Astrocyte (in vitro differentiated cells and primary cell): ENCODE data around the gene EFS. TPM values are rescaled to one million over a fixed set of nuclear protein-coding genes. Genes with fewer than 3 reads are reported as not detected.
A peak's percentile ranks its signal among the peaks of the same experiment; 100 is the strongest.

ENCODE experiments used
- DNase-seq: peaks from one replicate; pipeline ENCODE4 v3.0.0-alpha.2; 2010; ENCODE audit warnings: low read depth
- FAIRE-seq: peaks from 2 replicates; lab custom pipeline; 2011; peaks lifted over from hg19 to GRCh38; lab: Jason Lieb, UNC
- H2AFZ ChIP-seq: 2 replicates; pipeline ENCODE4 v1.6.0; 2012; ENCODE audit warnings: low read depth, low read length, inconsistent platforms
- H3K27ac ChIP-seq: 2 replicates; pipeline ENCODE4 v1.5.1; 2011; ENCODE audit warnings: low read depth, low read length, inconsistent platforms
- H3K27me3 ChIP-seq: 2 replicates; pipeline ENCODE4 v1.6.0; 2011; ENCODE audit warnings: low read length, inconsistent platforms; ENCODE audit not compliant: insufficient read depth
- H3K36me3 ChIP-seq: 2 replicates; pipeline ENCODE4 v1.5.1; 2011; ENCODE audit warnings: low read length, inconsistent platforms; ENCODE audit not compliant: insufficient read depth
- H3K4me1 ChIP-seq: 2 replicates; pipeline ENCODE4 v1.5.1; 2011; ENCODE audit warnings: low read length, inconsistent platforms; ENCODE audit not compliant: insufficient read depth
- H3K4me2 ChIP-seq: 2 replicates; pipeline ENCODE4 v1.6.0; 2012; ENCODE audit warnings: low read length, inconsistent platforms
- H3K4me3 ChIP-seq: 2 replicates; pipeline ENCODE4 v1.5.1; 2011; ENCODE audit warnings: low read depth, mild to moderate bottlenecking, low read length, inconsistent platforms; ENCODE audit not compliant: insufficient read depth
- H3K79me2 ChIP-seq: 2 replicates; pipeline ENCODE4 v1.6.0; 2012; ENCODE audit warnings: mild to moderate bottlenecking, low read length, inconsistent platforms; ENCODE audit not compliant: insufficient read depth
- H3K9ac ChIP-seq: 2 replicates; pipeline ENCODE4 v1.6.0; 2012; ENCODE audit warnings: mild to moderate bottlenecking, low read length, inconsistent platforms
- H3K9me3 ChIP-seq: 2 replicates; pipeline ENCODE4 v1.5.1; 2012; ENCODE audit warnings: low read depth, mild to moderate bottlenecking, low read length, inconsistent platforms; ENCODE audit not compliant: insufficient read depth
- H4K20me1 ChIP-seq: 2 replicates; pipeline ENCODE4 v1.6.0; 2012; ENCODE audit warnings: low read length, inconsistent platforms; ENCODE audit not compliant: insufficient read depth
- H3K27ac Mint-ChIP-seq: one replicate; pipeline ENCODE4 v1.8.0; 2021; ENCODE audit warnings: mild to moderate bottlenecking, mixed read lengths; ENCODE audit not compliant: unreplicated experiment
- H3K27me3 Mint-ChIP-seq: one replicate; pipeline ENCODE4 v1.8.0; 2021; ENCODE audit warnings: low read depth, mixed read lengths; ENCODE audit not compliant: unreplicated experiment
- H3K36me3 Mint-ChIP-seq: one replicate; pipeline ENCODE4 v1.8.0; 2021; ENCODE audit warnings: low read depth, mixed read lengths; ENCODE audit not compliant: unreplicated experiment
- H3K4me1 Mint-ChIP-seq: one replicate; pipeline ENCODE4 v1.8.0; 2021; ENCODE audit warnings: low read depth, mixed read lengths; ENCODE audit not compliant: unreplicated experiment
- H3K4me3 Mint-ChIP-seq: one replicate; pipeline ENCODE4 v1.8.0; 2021; ENCODE audit warnings: mild to moderate bottlenecking, moderate library complexity, mixed read lengths; ENCODE audit not compliant: unreplicated experiment
- H3K9me3 Mint-ChIP-seq: one replicate; pipeline ENCODE4 v1.8.0; 2021; ENCODE audit warnings: mild to moderate bottlenecking, mixed read lengths; ENCODE audit not compliant: unreplicated experiment
- EZH2 ChIP-seq: IDR thresholded peaks from 2 replicates; pipeline ENCODE4 v1.6.1; 2012; ENCODE audit warnings: mild to moderate bottlenecking, low read length, inconsistent platforms; ENCODE audit not compliant: insufficient read depth
- total RNA-seq: library from RNA; stranded (reverse); gene quantifications from 2 replicates; pipeline ENCODE4 v1.2.1, GENCODE V29; 2021
- TF ChIP-seq, protein P1 (sequence below): IDR thresholded peaks from 2 replicates; pipeline ENCODE4 v1.5.1; 2011; ENCODE audit warnings: low read depth, mild to moderate bottlenecking, inconsistent platforms, low read length, moderate library complexity; ENCODE audit not compliant: insufficient read depth

The EFS gene
- total RNA-seq, 1 donor from 2014 or later: 6.5 TPM

DNA sequence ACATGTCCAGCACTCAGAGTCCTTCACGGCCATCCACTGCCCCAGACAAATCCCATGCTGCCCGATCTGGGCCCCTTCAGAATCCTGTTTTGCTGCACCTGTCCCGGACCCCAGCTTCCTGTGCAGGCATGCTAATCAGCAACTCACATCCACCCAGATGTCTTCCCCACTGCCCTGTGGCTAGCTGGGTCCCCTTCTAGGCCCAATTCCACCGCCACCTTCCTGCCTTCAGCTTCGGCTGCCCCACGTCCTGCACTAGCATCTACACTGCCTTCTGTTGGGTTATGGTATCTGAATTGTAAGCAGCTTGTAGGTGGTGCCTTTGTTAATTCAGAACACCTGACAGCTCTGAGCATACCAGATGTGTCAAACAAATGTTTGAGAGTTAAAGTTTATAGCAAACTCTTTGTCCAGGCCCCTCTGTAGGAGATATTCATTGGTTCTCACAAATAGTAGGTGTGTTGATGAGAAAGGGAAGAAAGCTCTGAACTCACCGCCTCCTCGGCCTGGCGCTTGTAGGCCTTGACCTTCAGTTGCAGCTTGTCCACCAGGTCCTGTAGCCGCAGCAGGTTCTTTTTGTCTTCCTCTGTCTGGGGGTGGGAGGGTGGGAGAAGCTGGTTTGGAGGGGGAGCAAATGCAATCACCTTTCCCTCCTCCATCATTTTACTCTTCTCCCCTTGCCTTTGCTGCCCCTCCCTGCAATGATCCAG lies 17.9 kb upstream of the EFS start:
- Histone ChIP-seq H3K4me1 (no peaks in the 10 kb centered on the region), H3K36me3 (no peaks in the 10 kb centered on the region), H3K79me2 (no peaks in the 10 kb centered on the region), H3K4me2 (no peak overlapping the region), H3K27me3 (peaks cover 2% of the 10 kb centered on the region), H3K4me3 (no peak overlapping the region), H3K9me3 (no peaks in the 10 kb centered on the region), H2AFZ (no peak overlapping the region), H3K27ac (no peak overlapping the region), H4K20me1 (no peaks in the 10 kb centered on the region), H3K9ac (no peak overlapping the region)
- Mint-ChIP-seq H3K27ac (no peak overlapping the region), H3K9me3 (peaks cover 1% of the 10 kb centered on the region), H3K4me3 (no peak overlapping the region), H3K36me3 (peaks cover 3% of the 10 kb centered on the region), H3K27me3 (peaks cover 60% of the 10 kb centered on the region), H3K4me1 (peaks cover 3% of the 10 kb centered on the region)
- no peak for TF ChIP-seq EZH2
- TF ChIP-seq, protein P1, sequence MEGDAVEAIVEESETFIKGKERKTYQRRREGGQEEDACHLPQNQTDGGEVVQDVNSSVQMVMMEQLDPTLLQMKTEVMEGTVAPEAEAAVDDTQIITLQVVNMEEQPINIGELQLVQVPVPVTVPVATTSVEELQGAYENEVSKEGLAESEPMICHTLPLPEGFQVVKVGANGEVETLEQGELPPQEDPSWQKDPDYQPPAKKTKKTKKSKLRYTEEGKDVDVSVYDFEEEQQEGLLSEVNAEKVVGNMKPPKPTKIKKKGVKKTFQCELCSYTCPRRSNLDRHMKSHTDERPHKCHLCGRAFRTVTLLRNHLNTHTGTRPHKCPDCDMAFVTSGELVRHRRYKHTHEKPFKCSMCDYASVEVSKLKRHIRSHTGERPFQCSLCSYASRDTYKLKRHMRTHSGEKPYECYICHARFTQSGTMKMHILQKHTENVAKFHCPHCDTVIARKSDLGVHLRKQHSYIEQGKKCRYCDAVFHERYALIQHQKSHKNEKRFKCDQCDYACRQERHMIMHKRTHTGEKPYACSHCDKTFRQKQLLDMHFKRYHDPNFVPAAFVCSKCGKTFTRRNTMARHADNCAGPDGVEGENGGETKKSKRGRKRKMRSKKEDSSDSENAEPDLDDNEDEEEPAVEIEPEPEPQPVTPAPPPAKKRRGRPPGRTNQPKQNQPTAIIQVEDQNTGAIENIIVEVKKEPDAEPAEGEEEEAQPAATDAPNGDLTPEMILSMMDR: no peak
- FAIRE-seq: no peak
- DNase-seq: no peak

DNA sequence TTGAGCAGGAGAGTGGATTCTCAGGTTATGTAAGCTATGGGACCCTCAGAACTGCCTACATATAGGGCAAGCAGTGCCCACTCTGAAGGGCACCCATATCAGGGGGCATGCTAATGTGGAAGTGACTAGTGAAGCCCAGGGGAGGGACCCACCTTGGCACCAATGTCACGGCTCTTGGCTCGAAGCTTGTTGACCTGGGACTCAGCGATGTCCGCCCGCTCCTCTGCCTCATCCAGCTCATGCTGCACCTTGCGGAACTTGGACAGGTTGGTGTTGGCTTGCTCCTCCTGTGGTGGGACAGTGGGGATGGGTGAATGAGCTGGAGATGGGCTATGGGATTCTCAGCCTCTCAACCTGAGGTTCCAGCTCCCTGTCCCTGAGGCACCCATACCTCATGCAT lies 17.3 kb upstream of the EFS start:
- Histone ChIP-seq H3K4me3 (no peak overlapping the region), H3K27me3 (peaks cover 2% of the 10 kb centered on the region), H3K36me3 (no peaks in the 10 kb centered on the region), H3K9me3 (no peaks in the 10 kb centered on the region), H3K9ac (no peak overlapping the region), H3K79me2 (no peaks in the 10 kb centered on the region), H3K4me1 (no peaks in the 10 kb centered on the region), H3K27ac (no peak overlapping the region), H4K20me1 (no peaks in the 10 kb centered on the region), H2AFZ (no peak overlapping the region), H3K4me2 (no peak overlapping the region)
- Mint-ChIP-seq H3K4me1 (peaks cover 3% of the 10 kb centered on the region), H3K27me3 (peaks cover 60% of the 10 kb centered on the region), H3K4me3 (no peak overlapping the region), H3K9me3 (peaks cover 1% of the 10 kb centered on the region), H3K36me3 (peaks cover 3% of the 10 kb centered on the region), H3K27ac (peak overlapping the region; percentile 12)
- TF ChIP-seq, protein P1: no peak
- TF ChIP-seq EZH2: no peak
- DNase-seq (no peak), FAIRE-seq (no peak)

DNA sequence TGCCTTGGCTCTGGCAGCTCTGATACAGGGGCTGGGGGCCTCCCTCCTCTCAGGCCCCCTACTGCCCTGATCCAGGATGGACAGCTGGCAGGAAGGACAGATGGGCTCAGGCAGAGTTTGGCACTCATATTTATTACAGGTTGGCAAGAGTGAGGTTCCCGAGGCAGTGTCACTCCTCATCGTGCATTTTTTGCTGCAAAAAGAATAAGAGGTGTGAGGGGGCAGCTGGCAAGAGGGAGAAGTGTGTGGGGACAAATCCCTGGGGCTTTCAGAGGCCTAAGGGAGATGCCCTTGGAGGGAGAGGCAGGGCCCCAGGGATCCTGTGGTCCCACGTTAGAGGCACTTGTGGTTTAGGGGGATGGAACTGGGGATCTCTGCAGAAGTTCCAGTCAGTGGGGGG lies 16.9 kb upstream of the EFS start:
- Histone ChIP-seq H3K4me2 (no peak overlapping the region), H3K9me3 (no peaks in the 10 kb centered on the region), H4K20me1 (no peaks in the 10 kb centered on the region), H3K4me1 (no peaks in the 10 kb centered on the region), H2AFZ (no peak overlapping the region), H3K27ac (no peak overlapping the region), H3K36me3 (no peaks in the 10 kb centered on the region), H3K4me3 (no peak overlapping the region), H3K9ac (no peak overlapping the region), H3K79me2 (no peaks in the 10 kb centered on the region), H3K27me3 (peaks cover 2% of the 10 kb centered on the region)
- peaks cover 1% of the 10 kb centered on the region for H3K9me3 Mint-ChIP-seq
- FAIRE-seq: no peak
- H3K36me3 Mint-ChIP-seq: peaks cover 3% of the 10 kb centered on the region
- TF ChIP-seq EZH2: no peak
- TF ChIP-seq, protein P1: no peak
- H3K4me3 Mint-ChIP-seq: no peak overlapping the region
- H3K4me1 Mint-ChIP-seq: peaks cover 3% of the 10 kb centered on the region
- H3K27ac Mint-ChIP-seq: peak overlapping the region; percentile 12
- peaks cover 61% of the 10 kb centered on the region for H3K27me3 Mint-ChIP-seq
- DNase-seq: no peak
